Endothelial cell of umbilical vein (primary cell): ENCODE results near the gene SLC25A23. TPM values are rescaled to one million over a fixed set of nuclear protein-coding genes. Genes with fewer than 3 reads are reported as not detected.
"Not testable (repeated sequence)": the region's sequence is repeated elsewhere in the genome, so short reads cannot be mapped to it uniquely, and the experiment has no call there.

Experiments
- BruUV-seq: library from RNA; stranded (reverse); fragments of 400-500 nt; replicated peaks from 2 replicates; lab custom pipeline; 2021; lab: Mats Ljungman, UMichigan
- CTCF ChIA-PET: fragments of 300-600, 350-600 bp; sonication (Branson Sonifier 250); formaldehyde crosslinking; loops from one replicate; lab custom pipeline; 2021; ENCODE audit warnings: antibody characterized with exemption, inconsistent platforms; lab: Charles Lee
- POLR2A ChIA-PET: fragments of 300-600, 350-600 bp; sonication (Branson Sonifier 250); formaldehyde crosslinking; loops from one replicate; lab custom pipeline; 2021; ENCODE audit warnings: antibody characterized with exemption, inconsistent platforms; lab: Charles Lee
- DNase-seq: peaks from one replicate; pipeline ENCODE4 v3.0.0-alpha.2; 2011; ENCODE audit warnings: low read depth, low spot score
- FAIRE-seq: peaks from 2 replicates; lab custom pipeline; 2011; peaks lifted over from hg19 to GRCh38; lab: Jason Lieb, UNC
- H2AFZ ChIP-seq: 2 replicates; pipeline ENCODE4 v1.6.0; 2012; ENCODE audit warnings: low read depth, low read length, control low read depth, inconsistent platforms
- H3K27ac ChIP-seq: 2 replicates; pipeline ENCODE4 v1.5.1; 2011; ENCODE audit warnings: low read depth, mild to moderate bottlenecking, control low read depth, low read length, moderate library complexity; ENCODE audit not compliant: insufficient read depth
- H3K27me3 ChIP-seq, 2 experiments: 2 replicates each; pipeline versions ENCODE4 v1.6.0 to v1.6.1; 2011; ENCODE audit warnings: low read length in 2 of 2, mixed read lengths in 1 of 2; ENCODE audit not compliant: control insufficient read depth in 2 of 2, insufficient read depth in 2 of 2
- H3K36me3 ChIP-seq, 2 experiments: 2 replicates in 1 of 2; 3 replicates in 1 of 2; pipeline ENCODE4 v1.5.1; 2011; ENCODE audit warnings: low read length in 2 of 2, mild to moderate bottlenecking in 1 of 2, moderate library complexity in 1 of 2; ENCODE audit not compliant: control insufficient read depth in 2 of 2, insufficient read depth in 2 of 2; ENCODE audit errors: extremely low read depth in 1 of 2
- H3K4me1 ChIP-seq: 3 replicates; pipeline ENCODE4 v1.5.1; 2011; ENCODE audit warnings: mild to moderate bottlenecking, low read length; ENCODE audit not compliant: control insufficient read depth, insufficient read depth; ENCODE audit errors: extremely low read depth
- H3K4me2 ChIP-seq: 2 replicates; pipeline ENCODE4 v1.6.1; 2011; ENCODE audit warnings: low read length, control low read depth, mixed read lengths; ENCODE audit not compliant: insufficient read depth
- H3K4me3 ChIP-seq, 3 experiments: fragments of 200-600 bp in 1 of 3; sonication (generic), shearing (Covaris generic) in 1 of 3; replicated peaks in 1 of 3; 2 replicates each; pipeline ENCODE4 v1.5.1; 2011 to 2016; ENCODE audit warnings: control low read depth in 3 of 3, low read length in 3 of 3, mild to moderate bottlenecking in 2 of 3, inconsistent platforms in 1 of 3, low read depth in 1 of 3, moderate library complexity in 1 of 3; ENCODE audit not compliant: insufficient read depth in 1 of 3
- H3K79me2 ChIP-seq: 2 replicates; pipeline ENCODE4 v1.6.0; 2012; ENCODE audit warnings: low read length, inconsistent platforms; ENCODE audit not compliant: control insufficient read depth, insufficient read depth
- H3K9ac ChIP-seq: replicated peaks from 2 replicates; pipeline ENCODE3; 2011; ENCODE audit warnings: low read length, control low read depth; ENCODE audit not compliant: insufficient read depth; ENCODE audit errors: extremely low read depth
- H3K9me1 ChIP-seq: replicated peaks from 3 replicates; pipeline ENCODE4 v1.6.0; 2011; ENCODE audit warnings: mild to moderate bottlenecking, low read length; ENCODE audit not compliant: control insufficient read depth, insufficient read depth; ENCODE audit errors: extremely low read depth
- H3K9me3 ChIP-seq: replicated peaks from 2 replicates; pipeline ENCODE4 v1.5.1; 2012; ENCODE audit warnings: low read length, inconsistent platforms; ENCODE audit not compliant: control insufficient read depth, insufficient read depth
- H4K20me1 ChIP-seq: replicated peaks from 2 replicates; pipeline ENCODE3; 2011; ENCODE audit warnings: mild to moderate bottlenecking, low read length; ENCODE audit not compliant: control insufficient read depth, insufficient read depth; ENCODE audit errors: extremely low read depth
- EZH2 ChIP-seq: IDR thresholded peaks from 2 replicates; pipeline ENCODE4 v1.6.1; 2012; ENCODE audit warnings: borderline replicate concordance, low read depth, mild to moderate bottlenecking, moderate library complexity, low read length, inconsistent platforms; ENCODE audit not compliant: severe bottlenecking
- GATA2 ChIP-seq: IDR thresholded peaks from 2 replicates; pipeline ENCODE4 v1.7.0; 2011; ENCODE audit warnings: low read depth, mild to moderate bottlenecking, moderate library complexity, mixed read lengths, low read length; ENCODE audit not compliant: insufficient read length, insufficient read depth
- JUN ChIP-seq: IDR thresholded peaks from 2 replicates; pipeline ENCODE4 v1.6.1; 2011; ENCODE audit warnings: borderline replicate concordance, low read depth; ENCODE audit not compliant: insufficient read length, insufficient read depth
- POLR2AphosphoS5 ChIP-seq: IDR thresholded peaks from 2 replicates; pipeline ENCODE4 v1.6.1; 2012; ENCODE audit warnings: low read depth, mild to moderate bottlenecking, control low read depth, low read length, moderate library complexity; ENCODE audit not compliant: insufficient read depth
- dilution Hi-C: fragments of 300-500 bp; cut with MboI; formaldehyde crosslinking; loops from one replicate; pipeline ENCODE4 v1.15.0; 2019; ENCODE audit warnings: low sequenced_read_pairs; ENCODE audit not compliant: extremely low pct_ligation_motif_present
- intact Hi-C: fragments of 100-400 bp; cut with micrococcal nuclease; formaldehyde crosslinking; loops from one replicate; pipeline ENCODE4 v1.10.0; 2022
- polyA plus RNA-seq, 4 experiments: library from polyadenylated mRNA; depleted of rRNA in 3 of 4; stranded (reverse) in 3 of 4; unstranded in 1 of 4; fragments of >200 nt; gene quantifications; 2 replicates each; pipeline versions ENCODE4 v1.2.1 to v1.2.3, GENCODE V29; 2011 to 2012; ENCODE audit warnings: missing spikeins in 1 of 4
- total RNA-seq: library from RNA; stranded (reverse); gene quantifications from 2 replicates; pipeline ENCODE4 v1.2.3, GENCODE V29; 2021
- TF ChIP-seq, protein P1 (sequence below), 2 donors: IDR thresholded peaks; 1 replicate in 1 of 2; 2 replicates in 1 of 2; pipeline ENCODE4 v1.5.1; 2011; ENCODE audit warnings: low read length in 2 of 2, mild to moderate bottlenecking in 2 of 2, moderate library complexity in 2 of 2, control low read depth in 1 of 2, inconsistent platforms in 1 of 2, low read depth in 1 of 2; ENCODE audit not compliant: insufficient read depth in 1 of 2; ENCODE audit errors: extremely low read depth in 1 of 2

Gene SLC25A23
- total and polyA plus RNA-seq, 2 donors (not counting 3 experiments of a cell fraction or from before 2014, with no cell fraction given): 12.8 to 33.5 TPM

DNA sequence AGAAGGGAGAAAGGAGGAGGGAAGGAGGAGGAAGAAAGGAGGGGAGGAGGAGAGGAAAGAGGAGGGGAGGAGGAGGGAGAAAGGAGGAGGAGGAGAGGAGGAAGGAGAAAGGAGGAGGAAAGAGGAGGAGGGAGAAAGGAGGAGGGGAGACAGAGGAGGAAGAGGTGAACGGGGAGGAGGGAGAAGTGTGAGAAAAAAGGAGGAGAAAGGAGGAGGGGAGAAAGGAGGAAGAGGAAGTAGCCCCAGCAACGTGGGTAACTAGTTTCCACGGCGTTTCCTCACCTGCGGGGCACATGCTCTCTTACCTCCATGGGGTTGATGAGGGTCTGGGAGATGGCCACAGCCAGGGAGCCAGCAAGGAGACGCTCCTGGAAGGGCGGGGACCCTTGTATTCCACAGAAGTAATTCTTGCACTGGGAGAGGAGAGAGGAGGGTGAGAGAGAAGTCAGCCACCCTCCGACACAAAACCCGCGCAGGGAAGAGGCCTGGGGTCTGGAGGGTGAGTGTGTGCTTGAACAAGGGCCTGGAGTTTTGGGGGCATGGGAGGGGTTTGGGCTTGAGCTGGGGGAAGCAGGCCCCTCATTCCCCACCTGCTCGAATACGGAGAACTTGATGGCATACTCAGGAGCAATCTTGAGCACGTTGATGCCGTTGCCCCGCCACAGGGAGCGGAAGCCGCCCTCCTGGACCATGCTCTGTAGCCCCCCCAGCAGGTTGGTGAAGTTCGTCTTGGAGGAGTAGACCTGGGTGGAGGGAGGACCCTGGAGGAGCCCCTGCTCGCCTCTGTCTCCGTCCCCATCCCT lies 30.0 kb downstream of the SLC25A23 start:
- POLR2A ChIA-PET: no interaction called here
- no peak for TF ChIP-seq GATA2
- no peak for TF ChIP-seq POLR2AphosphoS5
- TF ChIP-seq EZH2: no peak
- TF ChIP-seq, protein P1, sequence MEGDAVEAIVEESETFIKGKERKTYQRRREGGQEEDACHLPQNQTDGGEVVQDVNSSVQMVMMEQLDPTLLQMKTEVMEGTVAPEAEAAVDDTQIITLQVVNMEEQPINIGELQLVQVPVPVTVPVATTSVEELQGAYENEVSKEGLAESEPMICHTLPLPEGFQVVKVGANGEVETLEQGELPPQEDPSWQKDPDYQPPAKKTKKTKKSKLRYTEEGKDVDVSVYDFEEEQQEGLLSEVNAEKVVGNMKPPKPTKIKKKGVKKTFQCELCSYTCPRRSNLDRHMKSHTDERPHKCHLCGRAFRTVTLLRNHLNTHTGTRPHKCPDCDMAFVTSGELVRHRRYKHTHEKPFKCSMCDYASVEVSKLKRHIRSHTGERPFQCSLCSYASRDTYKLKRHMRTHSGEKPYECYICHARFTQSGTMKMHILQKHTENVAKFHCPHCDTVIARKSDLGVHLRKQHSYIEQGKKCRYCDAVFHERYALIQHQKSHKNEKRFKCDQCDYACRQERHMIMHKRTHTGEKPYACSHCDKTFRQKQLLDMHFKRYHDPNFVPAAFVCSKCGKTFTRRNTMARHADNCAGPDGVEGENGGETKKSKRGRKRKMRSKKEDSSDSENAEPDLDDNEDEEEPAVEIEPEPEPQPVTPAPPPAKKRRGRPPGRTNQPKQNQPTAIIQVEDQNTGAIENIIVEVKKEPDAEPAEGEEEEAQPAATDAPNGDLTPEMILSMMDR (IDR thresholded peaks at IDR 0.05; ENCODE audit: extremely low read depth in 1 of 2, insufficient read depth in 1 of 2, low read depth in 1 of 2, low read length in 2 of 2): no peak
- no peak for TF ChIP-seq JUN

DNA sequence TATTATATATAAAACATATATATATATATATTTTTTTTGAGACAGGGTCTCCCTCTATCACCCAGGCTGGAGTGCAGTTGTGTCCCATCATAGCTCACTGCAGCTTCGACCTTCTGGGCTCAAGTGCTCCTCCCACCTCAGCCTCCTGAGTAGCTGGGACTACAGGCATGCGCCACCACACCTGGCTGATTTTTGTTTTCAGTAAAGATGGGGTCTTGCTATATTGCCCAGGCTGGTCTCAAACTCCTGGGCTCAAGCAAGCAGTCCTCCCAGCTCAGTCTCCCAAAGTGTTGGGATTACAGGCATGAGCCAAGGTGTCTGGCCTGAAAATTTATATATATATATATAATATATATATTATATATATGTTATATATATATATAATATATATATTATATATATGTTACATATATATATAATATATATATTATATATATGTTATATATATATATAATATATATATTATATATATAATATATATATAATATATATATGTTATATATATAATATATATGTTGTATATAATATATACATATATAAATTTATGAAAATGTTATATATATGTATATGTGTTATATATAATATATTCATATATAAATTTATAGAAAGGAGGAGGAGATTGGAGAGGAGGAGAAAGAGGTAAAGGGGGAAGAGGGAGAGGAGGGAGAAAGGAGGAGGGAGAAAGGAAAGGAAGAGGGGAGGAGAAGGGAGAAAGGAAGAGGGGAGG lies 30.7 kb downstream of the SLC25A23 start:
- H3K27ac ChIP-seq, H3K27me3 ChIP-seq, CTCF ChIA-PET, POLR2A ChIA-PET, H3K4me2 ChIP-seq, BruUV-seq, H4K20me1 ChIP-seq, H3K4me3 ChIP-seq, H3K9me3 ChIP-seq, H3K9ac ChIP-seq, H3K36me3 ChIP-seq, H3K4me1 ChIP-seq, H3K79me2 ChIP-seq, DNase-seq, H3K9me1 ChIP-seq, H2AFZ ChIP-seq, dilution Hi-C loops, FAIRE-seq: not testable (repeated sequence)
- intact Hi-C loops: loop anchor here (10.0 kb wide), 2 partner anchors 264 to 306 kb away; partner anchors contain the start of genes GPR108 and TRIP10

More for the DNA sequence above, 30.0 kb downstream of the SLC25A23 start:
- Histone ChIP-seq H3K27me3 (no peaks in the 10 kb centered on the region), H2AFZ (no peak overlapping the region), H3K9me1 (no peaks in the 10 kb centered on the region), H3K9ac (no peak overlapping the region), H4K20me1 (no peaks in the 10 kb centered on the region), H3K27ac (no peak overlapping the region), H3K9me3 (no peaks in the 10 kb centered on the region), H3K4me3 (no peak overlapping the region), H3K36me3 (no peaks in the 10 kb centered on the region), H3K79me2 (no peaks in the 10 kb centered on the region), H3K4me1 (no peaks in the 10 kb centered on the region), H3K4me2 (no peak overlapping the region)
- FAIRE-seq (no peak), DNase-seq (no peak)
- BruUV-seq: no TSS peak
- intact Hi-C loops (loop anchor here (10.0 kb wide), 2 partner anchors 265 to 305 kb away; partner anchors contain the start of genes GPR108 and TRIP10), dilution Hi-C loops (no loop called here)
- CTCF ChIA-PET: no interaction called here
